GM18498 (cell line): ENCODE measurements around the gene HMGN3.

Experiments
- ATAC-seq: cut with Tn5 transposase; IDR thresholded peaks from one replicate; pipeline ENCODE4 v1.9.1; 2021; ENCODE audit warnings: mild to moderate bottlenecking, moderate library complexity; ENCODE audit not compliant: unreplicated experiment

The HMGN3 gene

DNA sequence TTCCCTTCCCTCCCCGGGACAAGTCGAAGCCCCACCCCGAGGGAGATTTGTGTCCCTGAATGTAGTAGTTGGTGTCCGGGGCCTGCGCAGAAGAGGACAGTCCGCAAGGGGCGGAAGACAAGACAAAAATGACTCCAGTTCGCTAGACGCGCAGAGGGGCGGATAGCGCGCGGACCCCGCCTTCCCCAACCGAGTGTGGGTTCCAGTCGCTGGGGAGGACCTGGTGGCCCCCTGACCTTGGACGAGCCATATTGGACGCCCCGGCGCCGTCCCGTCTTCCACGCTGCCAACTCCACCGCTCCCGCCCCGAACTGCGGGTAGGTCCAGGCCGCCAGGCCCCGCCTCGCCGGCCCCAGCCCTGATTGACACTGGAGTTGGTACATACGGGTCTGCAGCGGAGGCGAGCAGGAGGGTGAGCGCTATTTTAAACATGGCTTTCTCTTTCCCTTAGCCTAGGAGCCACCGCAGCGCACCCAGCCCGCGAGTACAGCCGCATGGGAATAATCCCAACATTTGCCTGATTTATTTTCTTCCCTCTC is 802 bp downstream of the HMGN3 start:
- ATAC-seq: peak; percentile 75

DNA sequence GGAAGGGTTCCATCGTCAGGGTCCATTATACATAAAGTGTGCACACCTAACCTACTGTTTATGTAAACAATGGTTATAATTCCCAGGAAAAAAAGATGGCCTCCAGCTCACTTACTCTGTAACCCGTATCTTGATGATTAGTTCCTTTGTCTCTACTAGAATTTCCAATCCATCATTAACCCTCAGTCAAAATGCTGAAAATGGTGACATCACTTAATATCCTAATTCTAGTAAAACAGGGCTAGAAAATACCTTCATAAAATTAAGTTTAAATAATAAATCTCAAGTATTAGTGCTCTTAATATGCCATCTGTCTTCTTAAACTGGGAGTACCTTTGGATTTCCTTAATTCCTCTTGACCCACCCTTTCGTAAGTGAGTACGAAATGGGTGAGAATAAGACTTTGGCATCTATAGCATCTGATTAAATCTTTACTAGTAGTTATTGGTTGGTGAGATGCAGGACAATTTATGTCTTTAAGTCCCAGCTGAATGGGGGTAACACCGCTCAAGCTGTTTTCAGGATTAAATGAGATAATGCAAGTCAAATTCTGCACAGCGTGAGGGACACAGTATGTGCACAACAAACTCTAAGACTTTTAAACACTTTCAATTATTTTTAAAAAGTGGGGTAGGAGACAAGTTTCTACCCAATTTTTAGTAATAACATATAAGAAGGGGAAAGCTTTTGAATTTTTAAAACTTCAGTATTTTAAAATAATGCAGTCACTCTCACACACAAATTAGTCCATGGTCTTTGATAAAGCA is 1.6 kb downstream of the HMGN3 start:
- ATAC-seq: no peak

GRCh38 chr6:79231666-79232065 is 2.8 kb downstream of the HMGN3 start:
- no peak for ATAC-seq

- ATAC-seq: no peak
Measured at GRCh38 chr6:79231101-79231500, 3.4 kb downstream of the HMGN3 start.

DNA sequence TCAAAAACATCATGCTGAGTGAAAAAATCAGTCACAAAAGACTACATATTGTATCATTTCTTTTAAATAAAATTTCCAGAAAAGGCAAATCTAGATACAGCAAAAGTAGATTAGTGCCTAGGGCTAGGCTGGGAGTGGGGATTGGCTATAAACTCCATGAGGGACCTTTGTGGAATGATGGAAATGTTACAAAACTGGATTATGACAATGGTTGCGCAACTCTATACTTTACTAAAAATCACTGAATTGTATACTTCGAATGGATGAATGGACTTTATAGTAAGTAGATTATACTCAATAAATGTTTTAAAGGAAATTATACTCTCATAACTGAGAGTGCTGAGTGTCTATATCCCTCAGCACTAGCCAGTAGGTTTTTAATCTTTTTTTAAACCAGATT is 4.3 kb downstream of the HMGN3 start:
- no peak for ATAC-seq

DNA sequence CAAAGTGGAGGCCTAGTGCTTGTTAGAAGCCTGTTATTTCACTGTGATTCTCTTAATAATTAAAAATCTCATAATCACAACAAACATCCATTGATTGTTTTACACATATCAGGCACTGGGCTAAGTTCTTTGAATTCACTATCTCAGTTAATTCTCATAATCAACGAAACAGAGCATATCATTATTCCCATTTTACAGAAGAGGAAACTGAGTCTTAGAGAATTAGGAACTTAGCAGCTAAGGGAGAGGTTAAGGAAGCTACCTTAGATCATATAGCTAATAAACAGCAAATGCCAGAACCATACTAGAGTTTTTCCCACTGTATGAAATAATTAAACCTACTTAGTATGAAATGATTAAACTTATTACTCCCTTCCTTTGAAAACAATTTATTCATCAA is 7.0 kb downstream of the HMGN3 start:
- ATAC-seq: no peak

DNA sequence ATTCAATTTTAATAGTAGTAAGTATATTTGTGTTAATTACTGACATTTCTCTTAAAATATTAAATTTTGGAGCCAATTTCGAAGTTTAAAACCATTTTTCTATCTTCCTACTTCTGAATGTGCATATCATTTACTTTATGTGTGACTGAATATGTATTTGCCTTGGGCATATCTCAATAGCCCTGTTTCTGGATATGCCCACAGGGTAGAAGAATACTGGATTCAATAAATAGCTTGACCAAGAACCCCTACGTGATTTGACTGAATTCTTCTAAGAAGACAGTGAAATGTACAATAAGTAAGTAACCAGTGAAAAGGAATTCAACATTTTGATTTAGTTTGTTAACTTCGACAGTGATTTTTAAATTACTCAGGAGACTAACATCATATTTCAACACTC is 7.8 kb downstream of the HMGN3 start:
- ATAC-seq: no peak

- ATAC-seq: no peak
Measured at GRCh38 chr6:79225717-79226599, 8.5 kb downstream of the HMGN3 start.

DNA sequence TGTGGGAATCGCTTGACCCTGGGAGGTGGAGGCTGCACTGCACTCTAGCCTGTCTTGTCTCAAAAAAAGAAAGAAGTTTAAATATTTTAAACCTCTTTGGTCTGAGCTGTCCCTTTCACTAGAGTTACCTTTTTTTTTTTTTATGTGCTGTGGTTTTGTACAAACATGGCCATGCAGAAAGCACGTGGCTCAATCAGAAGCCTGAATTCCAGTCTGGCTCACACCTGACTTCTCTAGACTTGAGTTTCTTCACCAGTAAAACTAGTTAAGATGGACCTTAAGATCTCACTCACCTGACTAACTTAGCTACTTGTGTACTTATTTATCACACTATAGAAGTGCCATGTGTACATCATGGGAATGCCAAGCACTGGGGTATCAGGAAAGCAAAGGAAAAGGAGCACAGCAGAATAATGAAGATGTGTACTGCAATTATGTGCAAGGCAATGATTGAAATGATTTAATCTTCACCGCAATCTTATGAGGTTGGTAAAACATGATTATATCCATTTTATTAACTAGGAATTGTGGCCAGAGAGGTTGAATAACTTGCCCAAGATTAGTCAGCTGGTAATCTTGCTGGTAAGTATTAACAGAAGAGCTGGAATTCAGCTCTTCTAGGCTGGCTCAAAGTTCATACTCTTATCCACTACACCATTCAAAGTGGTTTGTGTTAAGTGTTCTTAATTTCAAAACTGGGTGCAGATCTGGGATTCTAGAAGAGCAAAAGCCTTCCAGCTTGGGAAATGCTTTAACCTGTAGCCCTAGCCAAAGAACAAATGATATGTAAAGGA is 10.7 kb downstream of the HMGN3 start:
- no peak for ATAC-seq

DNA sequence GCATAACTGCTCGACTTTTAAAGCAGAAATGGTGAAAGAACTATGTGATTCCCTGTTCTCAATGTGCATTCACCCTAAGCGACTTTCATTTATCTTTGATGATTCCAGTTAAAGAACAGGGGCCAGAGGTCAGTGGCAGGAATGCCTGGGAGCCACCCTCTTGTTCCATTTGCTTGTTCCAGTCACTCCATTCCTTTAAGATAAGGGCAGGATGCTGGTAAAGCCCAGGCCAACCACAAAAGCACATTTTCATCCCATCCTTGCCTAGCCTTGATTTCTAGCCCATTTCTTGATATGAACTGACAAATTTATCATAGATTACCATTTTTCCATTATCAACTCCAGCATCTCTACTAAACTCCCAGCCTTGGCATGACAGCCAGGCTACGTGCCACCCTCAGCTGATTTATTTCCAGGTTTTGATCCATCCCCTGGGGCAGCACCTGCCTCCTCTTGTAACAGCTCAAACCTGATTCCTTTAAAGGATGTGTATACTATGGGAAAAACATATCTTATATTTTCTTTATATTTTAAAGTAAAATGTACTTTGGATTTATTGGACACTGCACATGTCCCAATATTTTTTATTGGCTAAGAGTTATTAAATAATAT is 19.2 kb downstream of the HMGN3 start:
- ATAC-seq: no peak

- no peak for ATAC-seq
Measured at GRCh38 chr6:79212859-79213258, 21.6 kb downstream of the HMGN3 start.

- ATAC-seq: no peak
Measured at GRCh38 chr6:79208816-79209215, 25.7 kb downstream of the HMGN3 start.

GRCh38 chr6:79203753-79204253 is 30.7 kb downstream of the HMGN3 start:
- ATAC-seq: no peak

DNA sequence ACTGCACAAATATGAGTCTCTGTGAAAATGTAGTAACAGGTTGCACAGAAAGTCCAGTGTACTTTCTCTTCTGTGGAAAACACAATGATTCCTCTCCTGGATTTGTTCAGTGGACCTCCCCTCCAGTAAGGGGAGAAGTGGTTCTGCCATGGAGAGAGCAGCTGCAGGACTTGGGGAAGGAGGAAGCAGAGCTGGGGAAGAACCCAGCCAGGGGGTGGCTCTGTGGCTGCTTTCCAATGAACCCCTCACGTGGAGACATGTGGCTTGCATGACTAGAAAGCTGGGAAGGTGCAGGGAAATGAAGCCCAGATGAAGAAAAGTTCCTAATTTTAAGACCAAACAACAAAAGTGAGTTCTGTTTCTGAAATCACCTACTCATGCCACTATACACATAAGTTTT is 31.9 kb downstream of the HMGN3 start:
- no peak for ATAC-seq

DNA sequence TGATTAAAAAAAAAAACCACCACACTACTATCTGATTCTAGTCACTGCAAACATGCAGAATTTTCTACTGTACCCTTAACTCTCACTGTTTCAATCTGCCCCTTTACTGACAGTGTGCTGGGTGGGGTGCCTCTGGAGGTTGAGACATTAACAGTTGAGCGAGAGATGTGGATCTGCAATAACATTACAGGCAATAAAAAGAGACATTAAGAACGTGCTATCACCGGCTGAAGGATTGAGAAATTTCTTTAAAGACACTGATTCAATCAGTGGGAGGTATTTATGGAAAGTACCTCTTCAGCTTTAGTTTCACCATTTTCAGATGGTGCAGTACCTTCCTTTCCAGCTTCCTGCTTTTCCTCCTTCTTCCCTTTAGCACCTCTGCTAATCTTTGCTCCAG is 32.5 kb downstream of the HMGN3 start:
- no peak for ATAC-seq

- no peak for ATAC-seq
Measured at GRCh38 chr6:79201143-79201542, 33.3 kb downstream of the HMGN3 start.

- no peak for ATAC-seq
Measured at GRCh38 chr6:79196912-79197311, 37.6 kb downstream of the HMGN3 start.

DNA sequence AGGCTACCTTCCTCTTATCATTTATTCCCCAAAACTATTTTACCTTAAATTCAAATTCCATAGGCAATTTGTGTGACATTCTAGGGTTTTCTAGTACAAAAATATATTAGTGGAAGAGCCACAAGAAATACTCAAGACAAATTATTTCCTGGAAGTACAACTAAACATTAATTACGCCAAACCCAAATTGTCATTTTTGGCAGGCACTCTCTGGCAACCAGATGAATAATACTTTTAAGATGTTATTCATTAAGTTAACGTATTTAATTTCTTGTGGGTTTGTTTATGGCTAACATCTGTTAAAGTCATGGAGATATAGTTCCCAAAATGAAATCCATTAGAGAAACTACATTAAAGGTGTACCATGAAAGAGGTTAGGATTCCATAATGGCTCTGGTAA is 40.5 kb downstream of the HMGN3 start:
- ATAC-seq: no peak

- no peak for ATAC-seq
Measured at GRCh38 chr6:79189760-79190350, 44.6 kb downstream of the HMGN3 start.

- no peak for ATAC-seq
Measured at GRCh38 chr6:79188885-79189480, 45.5 kb downstream of the HMGN3 start.
